ENCODE results near the gene REG3A.

Gene REG3A

GRCh38 chr2:79159653-79160052, at the start of gene REG3A:
Gene REG3A, minus strand, starts transcription at chr2:79159753. Its CDS starts 348 bp downstream, at chr2:79159405.
- DNase-seq, result no peak

- no peak for DNase-seq
These were observed 41.2 kb upstream of the REG3A start for GRCh38 chr2:79200762-79201161.

GRCh38 chr2:79191816-79192215, 32.3 kb upstream of the REG3A start:
- no peak for DNase-seq

DNA sequence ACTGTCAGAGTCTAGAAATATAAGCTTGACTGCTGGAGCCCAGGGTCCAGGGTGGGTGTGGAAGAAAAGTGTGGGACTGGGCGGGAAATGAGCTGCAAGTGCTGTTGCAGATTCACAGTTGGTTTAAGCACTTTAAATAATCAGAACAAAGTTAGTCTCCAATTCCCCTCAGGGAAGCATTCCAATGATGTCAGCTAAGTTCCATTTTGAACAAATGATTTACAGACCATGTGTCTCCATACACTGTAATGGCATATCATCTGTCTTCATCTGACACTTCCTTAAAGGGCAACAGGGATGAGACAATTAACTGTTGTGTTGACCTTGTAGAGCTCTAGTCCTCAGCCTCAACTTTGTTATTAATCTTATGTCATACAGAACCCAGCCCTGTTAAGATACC, 31.5 kb upstream of the REG3A start:
- DNase-seq, result no peak

GRCh38 chr2:79189465-79189864, 29.9 kb upstream of the REG3A start:
- DNase-seq, result no peak

- DNase-seq, result no peak
These were observed 22.1 kb upstream of the REG3A start for GRCh38 chr2:79181617-79182016.

- DNase-seq, result no peak
These were observed 20.5 kb upstream of the REG3A start for GRCh38 chr2:79180092-79180491.

DNA sequence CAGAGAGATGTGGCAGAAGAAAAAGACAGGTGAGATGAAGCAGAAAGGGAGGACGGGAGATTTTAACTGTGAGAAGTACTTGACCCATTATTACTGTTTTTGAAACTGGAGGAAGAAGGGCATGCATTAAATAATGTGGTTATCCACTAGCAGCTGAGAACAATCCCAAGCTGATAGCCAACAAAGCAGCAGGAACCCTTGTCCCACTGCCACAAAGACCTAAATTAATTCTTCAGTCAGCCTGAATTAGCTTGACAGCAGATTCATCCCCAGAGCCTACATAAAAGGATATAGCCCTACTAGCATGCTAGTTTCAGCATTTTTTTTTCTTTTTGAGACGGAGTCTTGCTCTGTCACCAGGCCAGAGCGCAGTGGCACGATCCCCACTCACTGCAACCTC, 19.5 kb upstream of the REG3A start:
- DNase-seq, result no peak

DNA sequence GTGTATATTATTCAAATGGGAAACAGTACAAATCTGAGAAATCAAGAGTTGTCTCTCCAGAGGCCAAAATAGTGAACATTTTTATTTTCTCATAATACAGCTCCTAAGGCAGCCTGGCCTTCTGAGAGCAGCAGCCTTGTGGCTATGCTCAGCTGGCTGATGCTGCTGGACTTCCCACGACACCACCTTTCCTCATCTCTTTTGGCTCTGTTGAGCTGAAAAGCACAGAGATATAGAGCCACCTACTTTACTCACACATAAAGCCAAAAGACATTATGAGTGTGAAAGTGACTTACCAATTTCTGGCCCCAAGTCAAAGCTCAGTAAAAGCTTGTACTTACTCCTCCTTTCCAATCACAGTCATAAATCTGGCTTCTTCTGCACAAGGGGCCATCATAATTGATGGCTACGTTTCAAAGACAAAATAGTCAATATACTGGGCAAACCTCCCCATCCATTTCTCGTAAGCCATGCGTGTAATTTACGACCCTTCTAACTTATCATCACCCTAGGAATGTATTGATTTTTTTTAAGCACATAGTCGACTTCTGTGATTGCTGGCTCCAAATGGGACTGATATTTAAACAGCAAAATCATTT, 18.6 kb upstream of the REG3A start:
- no peak for DNase-seq

- no peak for DNase-seq
These were observed 11.9 kb upstream of the REG3A start for GRCh38 chr2:79171348-79171958.

- no peak for DNase-seq
These were observed 3.2 kb upstream of the REG3A start for GRCh38 chr2:79162801-79163200.

DNA sequence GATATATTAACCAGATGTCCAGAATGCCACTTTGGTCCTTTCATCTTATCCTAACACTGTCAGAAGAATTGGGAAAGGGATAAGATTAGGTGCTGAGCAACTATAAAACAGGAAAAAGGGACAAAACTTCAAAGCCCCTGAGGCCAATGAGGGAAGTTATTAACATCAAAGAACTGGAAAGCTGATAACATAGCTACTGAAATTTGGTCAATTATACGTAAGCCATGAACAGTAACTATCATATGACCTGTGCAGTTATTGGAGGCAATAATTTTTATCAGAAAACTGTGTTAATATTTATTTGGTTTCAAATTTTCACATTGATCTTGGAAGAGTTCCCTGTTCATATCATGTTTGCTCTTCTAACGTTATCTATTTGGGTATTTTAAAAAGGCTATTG, 2.6 kb upstream of the REG3A start:
- DNase-seq, result no peak

DNA sequence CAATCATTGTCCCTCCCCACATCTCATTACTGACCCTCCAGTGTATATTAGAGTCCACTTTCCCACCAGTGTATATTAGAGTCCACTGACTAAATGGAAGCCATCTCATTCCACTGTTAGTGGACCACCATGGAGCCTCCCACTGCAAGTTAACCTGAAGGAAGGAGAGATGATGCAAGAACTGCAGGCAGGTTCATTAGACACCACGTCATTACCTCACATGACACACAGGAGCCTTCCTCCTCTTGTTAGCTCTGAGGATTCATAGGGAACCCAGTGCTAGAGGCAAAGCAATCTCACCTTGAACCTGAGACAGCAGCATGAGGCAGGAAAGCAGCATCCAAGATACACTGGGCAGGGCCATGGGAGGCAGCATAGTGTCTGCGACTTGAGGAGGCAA, 523 bp downstream of the REG3A start:
- no peak for DNase-seq

GRCh38 chr2:79155826-79156476, 3.6 kb downstream of the REG3A start:
- DNase-seq, result no peak

GRCh38 chr2:79139423-79139822, 20.1 kb downstream of the REG3A start:
- DNase-seq, result no peak

GRCh38 chr2:79138385-79138784, 21.2 kb downstream of the REG3A start:
- no peak for DNase-seq

DNA sequence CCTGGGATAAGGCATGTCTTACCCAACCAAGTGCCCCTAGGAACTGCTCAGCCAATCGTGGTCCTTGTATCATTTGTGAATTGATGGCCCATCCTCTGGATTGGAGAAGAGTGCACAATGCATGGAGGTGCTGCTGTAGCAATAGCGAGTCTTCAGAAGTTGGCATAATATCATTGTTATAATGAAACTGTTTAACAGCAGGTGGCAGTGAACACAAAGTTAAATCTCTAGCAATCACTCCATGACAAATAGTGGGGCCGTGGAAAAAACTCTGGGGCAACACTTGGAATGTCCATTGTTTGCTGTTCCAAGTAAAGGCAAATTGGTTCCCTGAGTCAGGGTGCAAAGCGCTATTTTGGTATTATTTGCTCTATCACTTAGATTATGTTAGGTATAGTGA, 27.9 kb downstream of the REG3A start:
- no peak for DNase-seq

GRCh38 chr2:79129804-79130203, 29.7 kb downstream of the REG3A start:
- no peak for DNase-seq

DNA sequence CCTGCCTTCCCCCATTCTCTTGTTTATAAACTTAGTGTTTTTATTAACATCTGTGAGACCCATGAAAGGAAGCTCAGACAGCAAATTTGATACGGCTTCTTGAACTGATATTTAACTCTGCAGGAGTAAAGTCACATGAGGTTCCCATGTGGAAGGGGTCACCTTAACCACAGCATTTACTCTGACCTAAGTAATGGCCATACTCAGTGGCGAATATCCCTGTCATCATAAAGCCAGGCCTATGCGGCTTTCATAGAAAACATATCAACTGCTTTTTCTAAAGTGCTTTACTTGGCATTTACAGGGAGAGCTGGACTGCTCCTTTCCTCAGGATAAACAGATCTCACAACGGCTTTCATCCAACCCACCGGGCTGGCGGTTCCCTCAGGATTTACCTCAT, 30.3 kb downstream of the REG3A start:
- DNase-seq, result no peak

DNA sequence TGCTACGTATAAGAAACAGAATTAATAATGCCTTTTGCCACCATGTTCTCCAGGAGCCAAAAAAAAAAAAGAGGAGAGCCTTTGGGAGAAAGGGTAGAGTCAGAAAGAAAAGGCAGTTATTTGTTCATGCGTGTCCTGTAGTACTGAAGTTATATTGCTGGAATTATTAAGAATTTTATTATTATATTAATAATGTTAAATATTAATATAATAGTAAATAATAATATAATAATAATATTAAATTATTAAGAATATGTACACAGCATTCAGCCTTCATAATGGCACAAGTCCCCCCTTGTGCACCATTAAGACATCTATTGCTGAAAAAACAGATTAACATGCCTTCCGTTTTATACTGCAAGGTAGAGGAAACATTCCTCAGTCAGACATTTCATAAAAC, 31.1 kb downstream of the REG3A start:
- DNase-seq, result no peak

- DNase-seq, result no peak
These were observed 33.9 kb downstream of the REG3A start for GRCh38 chr2:79125721-79125985.

DNA sequence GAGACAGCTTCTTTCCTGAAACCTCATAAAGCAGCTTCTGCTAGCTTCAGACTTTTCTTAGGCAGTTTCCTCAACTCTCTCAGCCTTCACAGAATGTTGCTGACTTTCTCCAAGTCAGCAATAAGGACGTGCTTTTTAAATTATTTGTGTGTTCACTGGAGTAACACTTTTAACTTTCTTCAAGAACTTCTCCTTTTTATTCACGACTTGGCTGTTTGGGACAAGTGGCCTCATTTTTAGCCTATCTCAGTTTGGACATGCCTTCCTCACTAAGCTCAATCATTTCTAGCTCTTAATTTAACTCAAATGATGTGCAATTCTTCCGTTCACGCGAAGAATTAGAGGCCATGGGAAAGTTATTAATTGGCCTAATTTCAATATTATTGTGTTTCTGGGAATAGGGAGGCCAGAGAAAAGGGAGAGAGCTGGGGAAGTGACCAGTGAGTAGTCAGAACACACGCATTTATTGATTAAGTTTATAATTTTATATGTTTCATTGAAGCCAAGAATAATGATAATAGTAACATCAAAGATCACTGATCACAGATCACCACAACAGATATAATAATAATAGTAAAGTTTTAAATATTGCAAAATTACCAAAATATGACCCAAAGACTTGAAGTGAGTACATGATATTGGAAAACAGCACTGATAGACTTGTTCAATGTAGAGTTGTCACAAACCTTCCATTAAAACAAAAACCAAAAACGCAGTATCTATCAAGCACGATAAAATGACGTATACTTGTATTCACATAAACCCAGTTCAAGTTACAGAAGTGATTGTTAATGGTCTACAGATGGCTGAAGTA, 34.4 kb downstream of the REG3A start:
- DNase-seq, result no peak

DNA sequence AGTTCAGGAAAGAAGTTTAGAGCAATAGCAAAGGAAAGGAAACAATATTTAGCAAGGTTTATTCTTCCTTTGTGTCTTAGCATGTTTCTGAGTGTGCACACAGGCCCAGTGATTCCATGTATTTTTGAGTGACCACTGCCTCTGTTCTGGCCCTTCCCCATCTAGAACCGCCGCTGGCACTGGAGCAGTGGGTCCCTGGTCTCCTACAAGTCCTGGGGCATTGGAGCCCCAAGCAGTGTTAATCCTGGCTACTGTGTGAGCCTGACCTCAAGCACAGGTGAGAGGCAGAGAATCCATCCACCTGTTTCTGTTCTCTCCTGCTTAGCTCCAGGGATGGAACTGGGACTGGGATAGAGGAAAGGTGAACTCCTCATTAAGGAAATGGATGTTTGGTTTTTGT, 36.9 kb downstream of the REG3A start:
- no peak for DNase-seq

- no peak for DNase-seq
These were observed 39.3 kb downstream of the REG3A start, which contains the start of gene REG1A for GRCh38 chr2:79120194-79120713. Gene REG1A, plus strand, starts transcription at chr2:79120488. Its CDS starts 374 bp downstream, at chr2:79120862.

Measured in stimulated activated CD4-positive, alpha-beta T cell treated with anti-CD3 and anti-CD28 coated beads, Interleukin-12 subunit alpha, Interleukin-12 subunit beta, amount 100 ng/mL, for 4 hours (primary cell).